Ishikawa (cell line): ENCODE results near the gene CPLANE1.

Experiments
- CEBPB ChIP-seq: IDR thresholded peaks from 2 replicates; pipeline ENCODE4 v1.6.1; 2012
- CREB1 ChIP-seq: IDR thresholded peaks from 2 replicates; pipeline ENCODE4 v1.6.1; 2012; ENCODE audit warnings: low read depth
- EGR1 ChIP-seq: IDR thresholded peaks from 2 replicates; pipeline ENCODE4 v1.6.1; 2012
- EP300 ChIP-seq: IDR thresholded peaks from 2 replicates; pipeline ENCODE4 v1.6.1; 2012; ENCODE audit warnings: borderline replicate concordance
- FOXM1 ChIP-seq: IDR thresholded peaks from 2 replicates; pipeline ENCODE4 v1.6.1; 2012; ENCODE audit warnings: low read depth, borderline replicate concordance
- NFIC ChIP-seq: IDR thresholded peaks from 2 replicates; pipeline ENCODE4 v1.6.1; 2012
- RAD21 ChIP-seq: IDR thresholded peaks from 2 replicates; pipeline ENCODE4 v1.6.1; 2012; ENCODE audit warnings: low read depth
- TAF1 ChIP-seq: IDR thresholded peaks from 2 replicates; pipeline ENCODE4 v1.6.1; 2012; ENCODE audit warnings: low read depth, mild to moderate bottlenecking
- TCF12 ChIP-seq: IDR thresholded peaks from 2 replicates; pipeline ENCODE4 v1.6.1; 2012; ENCODE audit warnings: low read depth
- TEAD4 ChIP-seq: IDR thresholded peaks from 2 replicates; pipeline ENCODE4 v1.6.1; 2012
- YY1 ChIP-seq: IDR thresholded peaks from 2 replicates; pipeline ENCODE4 v1.6.1; 2012; ENCODE audit warnings: low read depth
- ZBTB7A ChIP-seq: IDR thresholded peaks from 2 replicates; pipeline ENCODE4 v1.6.1; 2012; ENCODE audit warnings: low read depth
- TF ChIP-seq, protein P1 (sequence below): IDR thresholded peaks from 2 replicates; pipeline ENCODE4 v1.6.1; 2012; ENCODE audit warnings: low read depth, mild to moderate bottlenecking
- TF ChIP-seq, protein P2 (sequence below): IDR thresholded peaks from 2 replicates; pipeline ENCODE4 v1.6.1; 2012
- TF ChIP-seq, protein P3 (sequence below): IDR thresholded peaks from 2 replicates; pipeline ENCODE4 v1.6.1; 2012

The CPLANE1 gene

DNA sequence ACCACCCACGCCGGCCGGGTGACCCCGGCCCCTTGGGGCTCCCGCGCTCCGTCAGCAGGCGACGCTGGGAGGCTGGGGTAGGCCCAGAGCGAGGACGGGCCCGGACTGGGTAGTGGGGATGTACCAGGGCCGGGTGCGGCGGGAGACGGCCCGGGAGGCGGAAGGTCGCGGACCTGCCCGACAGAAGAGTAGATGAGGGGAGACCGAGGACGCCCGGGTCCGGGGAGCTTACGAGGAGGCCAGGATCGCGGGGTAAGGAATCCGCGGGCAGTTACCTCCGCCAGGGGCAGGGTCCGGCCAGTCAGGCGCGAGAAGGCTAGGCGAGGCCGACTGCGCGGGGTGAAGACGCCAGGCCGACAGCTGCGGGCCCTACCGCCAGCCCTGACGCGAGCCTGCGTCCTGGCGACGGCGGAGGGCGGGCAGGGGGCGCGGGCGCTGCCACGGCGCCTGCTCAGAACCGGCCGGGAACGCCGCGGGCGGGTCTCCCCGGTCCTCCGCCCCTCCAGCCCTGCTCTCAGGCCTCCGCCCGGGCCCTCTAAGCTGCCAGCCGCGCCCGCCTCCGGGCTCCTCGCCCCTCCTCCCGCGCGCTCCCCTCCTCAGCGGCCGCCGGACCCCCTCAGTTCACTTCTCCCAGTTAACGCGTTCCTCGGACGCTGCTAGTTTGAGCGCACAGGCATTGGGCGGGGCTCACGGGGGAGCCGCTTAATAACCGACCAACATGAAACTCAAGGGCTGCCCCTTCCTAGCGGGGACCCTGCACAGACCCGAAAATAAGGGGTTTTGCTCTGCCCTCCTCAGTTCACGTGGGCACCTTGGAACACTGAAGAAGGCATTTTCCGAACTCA is at the start of gene CPLANE1:
Gene CPLANE1, minus strand, starts transcription at position 407 of the 845 bp plus-strand sequence. CDS start 1,678 bp downstream, outside the sequence.
- TF ChIP-seq, protein P1, sequence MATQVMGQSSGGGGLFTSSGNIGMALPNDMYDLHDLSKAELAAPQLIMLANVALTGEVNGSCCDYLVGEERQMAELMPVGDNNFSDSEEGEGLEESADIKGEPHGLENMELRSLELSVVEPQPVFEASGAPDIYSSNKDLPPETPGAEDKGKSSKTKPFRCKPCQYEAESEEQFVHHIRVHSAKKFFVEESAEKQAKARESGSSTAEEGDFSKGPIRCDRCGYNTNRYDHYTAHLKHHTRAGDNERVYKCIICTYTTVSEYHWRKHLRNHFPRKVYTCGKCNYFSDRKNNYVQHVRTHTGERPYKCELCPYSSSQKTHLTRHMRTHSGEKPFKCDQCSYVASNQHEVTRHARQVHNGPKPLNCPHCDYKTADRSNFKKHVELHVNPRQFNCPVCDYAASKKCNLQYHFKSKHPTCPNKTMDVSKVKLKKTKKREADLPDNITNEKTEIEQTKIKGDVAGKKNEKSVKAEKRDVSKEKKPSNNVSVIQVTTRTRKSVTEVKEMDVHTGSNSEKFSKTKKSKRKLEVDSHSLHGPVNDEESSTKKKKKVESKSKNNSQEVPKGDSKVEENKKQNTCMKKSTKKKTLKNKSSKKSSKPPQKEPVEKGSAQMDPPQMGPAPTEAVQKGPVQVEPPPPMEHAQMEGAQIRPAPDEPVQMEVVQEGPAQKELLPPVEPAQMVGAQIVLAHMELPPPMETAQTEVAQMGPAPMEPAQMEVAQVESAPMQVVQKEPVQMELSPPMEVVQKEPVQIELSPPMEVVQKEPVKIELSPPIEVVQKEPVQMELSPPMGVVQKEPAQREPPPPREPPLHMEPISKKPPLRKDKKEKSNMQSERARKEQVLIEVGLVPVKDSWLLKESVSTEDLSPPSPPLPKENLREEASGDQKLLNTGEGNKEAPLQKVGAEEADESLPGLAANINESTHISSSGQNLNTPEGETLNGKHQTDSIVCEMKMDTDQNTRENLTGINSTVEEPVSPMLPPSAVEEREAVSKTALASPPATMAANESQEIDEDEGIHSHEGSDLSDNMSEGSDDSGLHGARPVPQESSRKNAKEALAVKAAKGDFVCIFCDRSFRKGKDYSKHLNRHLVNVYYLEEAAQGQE: 0 out of 2 replicates have a peak, but pooled peaks have one; percentile 3
- TF ChIP-seq, protein P2, sequence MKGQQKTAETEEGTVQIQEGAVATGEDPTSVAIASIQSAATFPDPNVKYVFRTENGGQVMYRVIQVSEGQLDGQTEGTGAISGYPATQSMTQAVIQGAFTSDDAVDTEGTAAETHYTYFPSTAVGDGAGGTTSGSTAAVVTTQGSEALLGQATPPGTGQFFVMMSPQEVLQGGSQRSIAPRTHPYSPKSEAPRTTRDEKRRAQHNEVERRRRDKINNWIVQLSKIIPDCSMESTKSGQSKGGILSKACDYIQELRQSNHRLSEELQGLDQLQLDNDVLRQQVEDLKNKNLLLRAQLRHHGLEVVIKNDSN: no peak; the same call in 1 of the 2 replicates
- TF ChIP-seq RAD21 (peak; percentile 22; the same call in 1 of the 2 replicates), YY1 (peak; percentile 46), ZBTB7A (peak; percentile 48), TCF12 (peak; percentile 66; the same call in 1 of the 2 replicates), EGR1 (peak; percentile 39; the same call in 1 of the 2 replicates), TAF1 (peak; percentile 83), NFIC (no peak; the same call in 1 of the 2 replicates), CEBPB (no peak)
- TF ChIP-seq, protein P3, sequence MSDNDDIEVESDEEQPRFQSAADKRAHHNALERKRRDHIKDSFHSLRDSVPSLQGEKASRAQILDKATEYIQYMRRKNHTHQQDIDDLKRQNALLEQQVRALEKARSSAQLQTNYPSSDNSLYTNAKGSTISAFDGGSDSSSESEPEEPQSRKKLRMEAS: peak; percentile 9

DNA sequence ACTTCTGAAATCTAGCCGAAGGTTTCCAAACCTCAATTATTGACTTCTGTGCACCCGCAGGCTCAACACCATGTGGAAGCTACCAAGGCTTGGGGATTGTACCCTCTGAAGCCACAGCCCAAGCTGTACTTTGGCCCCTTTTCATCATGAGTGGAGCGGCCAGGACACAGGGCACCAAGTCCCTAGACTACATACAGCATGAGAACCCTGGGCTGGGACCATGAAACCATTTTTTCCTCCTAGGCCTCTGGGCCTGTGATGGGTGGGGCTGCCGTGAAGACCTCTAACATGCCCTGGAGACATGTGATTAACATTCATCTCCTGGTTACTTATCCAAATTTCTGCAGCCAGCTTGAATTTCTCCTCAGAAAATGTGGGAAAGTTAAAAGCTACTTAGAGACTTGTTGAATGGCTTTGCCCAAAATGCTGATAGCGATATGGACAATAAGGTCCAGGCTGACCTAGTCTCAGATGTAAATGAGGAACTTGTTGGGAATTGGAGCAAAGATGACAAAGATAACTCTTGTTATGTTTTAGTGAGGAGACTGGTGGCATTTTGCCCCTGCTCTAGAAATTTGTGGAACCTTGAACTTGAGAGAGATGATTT is 34.1 kb upstream of the CPLANE1 start:
- TF ChIP-seq NFIC (no peak), EGR1 (no peak), TCF12 (no peak), TAF1 (no peak), EP300 (no peak), CEBPB (no peak), RAD21 (no peak), ZBTB7A (no peak), CREB1 (no peak), FOXM1 (no peak), YY1 (no peak)
- TF ChIP-seq, protein P2: no peak
- TF ChIP-seq, protein P1: no peak

DNA sequence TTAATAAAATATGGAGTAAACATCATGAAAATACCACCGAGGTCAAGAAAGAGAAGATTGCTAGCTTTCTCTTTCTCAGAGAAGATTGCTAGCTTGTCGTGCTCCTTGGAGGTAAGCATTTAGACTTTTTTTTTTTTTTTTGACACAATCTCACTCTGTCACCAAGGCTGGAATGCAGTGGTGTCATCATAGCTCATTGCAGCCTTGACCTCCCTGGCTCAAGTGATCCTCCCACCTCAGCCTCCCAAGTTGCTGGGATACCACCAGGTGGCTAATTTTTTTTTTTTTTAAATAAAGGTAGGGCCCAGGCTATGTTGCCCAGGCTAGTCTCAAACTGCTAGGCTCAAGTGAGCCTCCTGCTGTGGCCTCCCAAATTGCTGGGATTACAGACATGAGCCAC is 26.3 kb upstream of the CPLANE1 start:
- TF ChIP-seq YY1 (no peak), CREB1 (no peak)
- TF ChIP-seq, protein P1: no peak

DNA sequence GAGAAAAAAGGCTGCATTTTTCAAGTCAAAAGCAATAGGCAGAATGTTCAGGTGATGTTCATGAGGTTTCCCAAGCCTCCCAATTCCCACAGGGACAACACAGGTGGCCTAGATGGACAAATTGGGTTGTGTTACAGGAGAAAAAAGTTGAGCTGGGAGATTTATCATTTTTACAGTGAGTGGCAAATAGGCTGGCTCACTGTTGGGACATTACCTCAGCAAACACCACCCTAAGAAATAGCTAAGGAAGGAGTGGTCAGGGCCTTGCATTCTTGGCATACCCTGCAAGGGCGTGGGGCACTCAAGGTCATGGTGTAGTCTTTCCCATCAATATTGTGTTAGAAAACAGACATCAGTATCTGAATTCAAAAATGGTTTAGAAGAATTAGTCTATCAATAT is 23.3 kb upstream of the CPLANE1 start:
- TF ChIP-seq TCF12 (peak; percentile 92), EP300 (peak; percentile 92), TAF1 (no peak), CEBPB (peak; percentile 66), RAD21 (peak; percentile 26; the same call in 1 of the 2 replicates), FOXM1 (peak; percentile 86), NFIC (peak; percentile 58), EGR1 (no peak), YY1 (no peak), TEAD4 (peak; percentile 100)
- TF ChIP-seq, protein P2: no peak
- TF ChIP-seq, protein P1: no peak; the same call in 1 of the 2 replicates
- TF ChIP-seq, protein P3: no peak
